ENCODE measurements around the gene HIRA. TPM values are rescaled to one million over a fixed set of nuclear protein-coding genes. Genes with fewer than 3 reads are reported as not detected.

The HIRA gene
- total and polyA plus RNA-seq, 9 of the 15 experiments (the other 6 are each of a cell fraction or from before 2014, with no cell fraction given): 0.96 to 132 (median 58.4) TPM

DNA sequence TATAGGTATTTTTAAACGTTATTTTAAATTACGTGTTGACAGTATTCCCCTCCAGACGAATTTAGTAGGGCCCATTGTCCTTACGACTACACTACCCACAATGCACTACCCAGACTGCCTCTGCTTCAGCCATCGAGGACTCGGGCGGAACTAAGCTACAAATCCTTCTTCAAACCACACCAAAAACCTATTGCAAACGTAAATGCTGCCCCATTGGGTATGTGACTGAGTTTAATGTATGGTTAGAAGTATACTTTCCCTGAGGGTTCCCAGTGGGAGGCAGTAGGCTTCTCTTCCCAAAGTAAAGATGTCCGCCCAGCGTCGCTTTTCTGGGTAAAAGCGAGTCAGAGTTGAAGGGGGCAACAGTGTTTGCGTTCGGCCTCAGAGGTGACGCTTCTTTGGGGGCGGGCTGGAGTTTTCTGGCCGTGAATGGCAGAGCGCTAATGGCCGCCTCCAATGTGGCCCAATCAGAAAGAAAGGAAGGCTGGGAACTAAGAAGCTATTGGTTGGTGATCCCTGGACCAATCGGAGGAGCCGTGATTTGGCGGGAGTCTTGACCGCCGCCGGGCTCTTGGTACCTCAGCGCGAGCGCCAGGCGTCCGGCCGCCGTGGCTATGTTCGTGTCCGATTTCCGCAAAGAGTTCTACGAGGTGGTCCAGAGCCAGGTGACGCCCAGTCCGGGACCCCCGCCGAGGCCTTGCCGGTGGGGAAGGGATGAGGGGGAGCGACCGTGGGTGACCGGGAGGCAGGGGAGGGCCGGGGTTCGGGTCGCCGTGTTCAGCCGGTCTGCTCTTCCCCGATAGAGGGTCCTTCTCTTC, 48.0 kb upstream of the HIRA start, which contains the start of gene CDC45 (continued):
- TF ChIP-seq, protein P1, sequence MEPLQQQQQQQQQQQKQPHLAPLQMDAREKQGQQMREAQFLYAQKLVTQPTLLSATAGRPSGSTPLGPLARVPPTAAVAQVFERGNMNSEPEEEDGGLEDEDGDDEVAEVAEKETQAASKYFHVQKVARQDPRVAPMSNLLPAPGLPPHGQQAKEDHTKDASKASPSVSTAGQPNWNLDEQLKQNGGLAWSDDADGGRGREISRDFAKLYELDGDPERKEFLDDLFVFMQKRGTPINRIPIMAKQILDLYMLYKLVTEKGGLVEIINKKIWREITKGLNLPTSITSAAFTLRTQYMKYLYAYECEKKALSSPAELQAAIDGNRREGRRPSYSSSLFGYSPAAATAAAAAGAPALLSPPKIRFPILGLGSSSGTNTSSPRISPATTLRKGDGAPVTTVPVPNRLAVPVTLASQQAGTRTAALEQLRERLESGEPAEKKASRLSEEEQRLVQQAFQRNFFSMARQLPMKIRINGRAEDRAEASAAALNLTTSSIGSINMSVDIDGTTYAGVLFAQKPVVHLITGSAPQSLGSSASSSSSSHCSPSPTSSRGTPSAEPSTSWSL (CRISPR knock-in tag; IDR thresholded peaks at IDR 0.05; ENCODE audit: borderline replicate concordance): peak; percentile 97
- no peak for TF ChIP-seq ZNF121 (CRISPR knock-in tag; conservative IDR thresholded peaks at IDR 0.05)
- no peak for TF ChIP-seq SP1 (CRISPR knock-in tag; IDR thresholded peaks at IDR 0.05)
- TF ChIP-seq, protein P2, sequence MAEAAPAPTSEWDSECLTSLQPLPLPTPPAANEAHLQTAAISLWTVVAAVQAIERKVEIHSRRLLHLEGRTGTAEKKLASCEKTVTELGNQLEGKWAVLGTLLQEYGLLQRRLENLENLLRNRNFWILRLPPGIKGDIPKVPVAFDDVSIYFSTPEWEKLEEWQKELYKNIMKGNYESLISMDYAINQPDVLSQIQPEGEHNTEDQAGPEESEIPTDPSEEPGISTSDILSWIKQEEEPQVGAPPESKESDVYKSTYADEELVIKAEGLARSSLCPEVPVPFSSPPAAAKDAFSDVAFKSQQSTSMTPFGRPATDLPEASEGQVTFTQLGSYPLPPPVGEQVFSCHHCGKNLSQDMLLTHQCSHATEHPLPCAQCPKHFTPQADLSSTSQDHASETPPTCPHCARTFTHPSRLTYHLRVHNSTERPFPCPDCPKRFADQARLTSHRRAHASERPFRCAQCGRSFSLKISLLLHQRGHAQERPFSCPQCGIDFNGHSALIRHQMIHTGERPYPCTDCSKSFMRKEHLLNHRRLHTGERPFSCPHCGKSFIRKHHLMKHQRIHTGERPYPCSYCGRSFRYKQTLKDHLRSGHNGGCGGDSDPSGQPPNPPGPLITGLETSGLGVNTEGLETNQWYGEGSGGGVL (CRISPR knock-in tag; IDR thresholded peaks at IDR 0.05): no peak
- no peak; the same call in 1 of the 2 replicates for TF ChIP-seq GTF2A2 (tag; IDR thresholded peaks at IDR 0.05)
- peak; percentile 99 for TF ChIP-seq RBBP5 (IDR thresholded peaks at IDR 0.05; ENCODE audit: borderline replicate concordance, insufficient read depth, low read length, poor library complexity, severe bottlenecking)
- no peak for TF ChIP-seq POLR3G (IDR thresholded peaks at IDR 0.05; ENCODE audit: extremely low read depth, insufficient read length, insufficient replicate concordance)
- no peak for TF ChIP-seq ZKSCAN3 (CRISPR knock-in tag; IDR thresholded peaks at IDR 0.05)
- TF ChIP-seq U2AF1 (optimal IDR thresholded peaks at IDR 0.05; ENCODE audit: low read depth, low read length): no peak
- TF ChIP-seq NR4A1 (CRISPR knock-in tag; IDR thresholded peaks at IDR 0.05): peak; percentile 97
- TF ChIP-seq NR4A1 (tag; IDR thresholded peaks at IDR 0.05): peak; percentile 98
- no peak for TF ChIP-seq ZNF3 (CRISPR knock-in tag; IDR thresholded peaks at IDR 0.05)
- no peak for TF ChIP-seq HMBOX1 (IDR thresholded peaks at IDR 0.05)
- TF ChIP-seq, protein P3, sequence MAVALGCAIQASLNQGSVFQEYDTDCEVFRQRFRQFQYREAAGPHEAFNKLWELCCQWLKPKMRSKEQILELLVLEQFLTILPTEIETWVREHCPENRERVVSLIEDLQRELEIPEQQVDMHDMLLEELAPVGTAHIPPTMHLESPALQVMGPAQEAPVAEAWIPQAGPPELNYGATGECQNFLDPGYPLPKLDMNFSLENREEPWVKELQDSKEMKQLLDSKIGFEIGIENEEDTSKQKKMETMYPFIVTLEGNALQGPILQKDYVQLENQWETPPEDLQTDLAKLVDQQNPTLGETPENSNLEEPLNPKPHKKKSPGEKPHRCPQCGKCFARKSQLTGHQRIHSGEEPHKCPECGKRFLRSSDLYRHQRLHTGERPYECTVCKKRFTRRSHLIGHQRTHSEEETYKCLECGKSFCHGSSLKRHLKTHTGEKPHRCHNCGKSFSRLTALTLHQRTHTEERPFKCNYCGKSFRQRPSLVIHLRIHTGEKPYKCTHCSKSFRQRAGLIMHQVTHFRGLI (CRISPR knock-in tag; IDR thresholded peaks at IDR 0.05): peak; percentile 92
- TF ChIP-seq POLR2AphosphoS5 (IDR thresholded peaks at IDR 0.05; ENCODE audit: control insufficient read depth, insufficient read depth, low read depth, low read length): no peak
- no peak for TF ChIP-seq U2AF2 (optimal IDR thresholded peaks at IDR 0.05; ENCODE audit: low read depth, low read length)
- TF ChIP-seq RBM17 (IDR thresholded peaks at IDR 0.05; ENCODE audit: borderline replicate concordance, low read depth, low read length): no peak
- TF ChIP-seq ZNF431 (CRISPR knock-in tag; IDR thresholded peaks at IDR 0.05): no peak
- no peak for TF ChIP-seq MTA2 (IDR thresholded peaks at IDR 0.05; ENCODE audit: low read depth)
- TF ChIP-seq ZNF77 (CRISPR knock-in tag; IDR thresholded peaks at IDR 0.05): peak; percentile 67; the same call in 1 of the 2 replicates
- no peak for TF ChIP-seq XRCC5 (IDR thresholded peaks at IDR 0.05; ENCODE audit: low read depth, low read length)
